ENCODE data around the gene RNPS1. TPM values are rescaled to one million over a fixed set of nuclear protein-coding genes. Genes with fewer than 3 reads are reported as not detected.
A peak's percentile ranks its signal among the peaks of the same experiment; 100 is the strongest.

Gene RNPS1
- total and polyA plus RNA-seq, 12 donors: 83.5 to 176 (median 110) TPM

- no peak overlapping the region for H3K4me3 ChIP-seq
- DNase-seq: no peak
- no peaks in the 10 kb centered on the region for H3K9me3 ChIP-seq (replicated peaks in 1 of 3)
- intact Hi-C loops (cut with DNase I): no loop called here
- TF ChIP-seq POLR2A (IDR thresholded peaks at IDR 0.05) (no peak), CTCF (IDR thresholded peaks at IDR 0.05) (no peak)
- H3K4me1 ChIP-seq (replicated peaks in 1 of 2): peaks cover 8 to 21% of the 10 kb centered on the region in 2 donors
- WGBS, 4 donors: 79 to 88% (median 85%) methylated on average over 3 to 23 of the region's 23 CpGs
- no peaks in the 10 kb centered on the region for H3K27me3 ChIP-seq
- no peak overlapping the region for H3K27ac ChIP-seq
- peaks cover 0 to 60% of the 10 kb centered on the region in 2 donors for H3K36me3 ChIP-seq (replicated peaks in 1 of 2)
Observed at GRCh38 chr16:2229632-2230250, 38.2 kb downstream of the RNPS1 start.

DNA sequence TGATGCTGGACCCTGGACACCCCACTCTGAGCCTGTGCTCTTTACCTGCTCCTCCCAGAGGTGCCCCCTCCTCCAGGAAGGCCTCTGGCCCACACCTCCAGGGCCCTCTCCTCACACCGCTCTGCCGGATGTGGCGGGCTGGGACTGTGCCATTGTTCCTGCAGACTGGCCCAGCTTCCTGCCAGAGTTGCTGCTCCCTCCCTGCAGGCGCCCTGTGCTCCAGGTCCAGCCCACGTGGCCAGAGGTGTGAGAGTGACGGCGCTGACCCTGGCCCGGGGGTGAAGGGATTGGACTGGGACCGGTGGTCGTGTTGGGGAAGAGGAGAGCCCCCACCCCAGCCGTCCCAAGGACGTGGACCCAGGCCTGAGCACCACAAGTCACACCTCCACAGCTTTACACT lies 38.8 kb downstream of the RNPS1 start:
- WGBS, 4 donors: 75 to 83% (median 78%) methylated on average over 4 to 12 of the region's 12 CpGs
- TF ChIP-seq CTCF (IDR thresholded peaks at IDR 0.05) (no peak), POLR2A (IDR thresholded peaks at IDR 0.05) (no peak)
- H3K27ac ChIP-seq: no peak overlapping the region
- intact Hi-C loops (cut with DNase I): no loop called here
- H3K4me3 ChIP-seq: no peak overlapping the region
- no peaks in the 10 kb centered on the region for H3K27me3 ChIP-seq
- peaks cover 0 to 53% of the 10 kb centered on the region in 2 donors for H3K36me3 ChIP-seq (replicated peaks in 1 of 2)
- no peaks in the 10 kb centered on the region for H3K9me3 ChIP-seq (replicated peaks in 1 of 3)
- DNase-seq: no peak
- peaks cover 14 to 28% of the 10 kb centered on the region in 2 donors for H3K4me1 ChIP-seq (replicated peaks in 1 of 2)

DNA sequence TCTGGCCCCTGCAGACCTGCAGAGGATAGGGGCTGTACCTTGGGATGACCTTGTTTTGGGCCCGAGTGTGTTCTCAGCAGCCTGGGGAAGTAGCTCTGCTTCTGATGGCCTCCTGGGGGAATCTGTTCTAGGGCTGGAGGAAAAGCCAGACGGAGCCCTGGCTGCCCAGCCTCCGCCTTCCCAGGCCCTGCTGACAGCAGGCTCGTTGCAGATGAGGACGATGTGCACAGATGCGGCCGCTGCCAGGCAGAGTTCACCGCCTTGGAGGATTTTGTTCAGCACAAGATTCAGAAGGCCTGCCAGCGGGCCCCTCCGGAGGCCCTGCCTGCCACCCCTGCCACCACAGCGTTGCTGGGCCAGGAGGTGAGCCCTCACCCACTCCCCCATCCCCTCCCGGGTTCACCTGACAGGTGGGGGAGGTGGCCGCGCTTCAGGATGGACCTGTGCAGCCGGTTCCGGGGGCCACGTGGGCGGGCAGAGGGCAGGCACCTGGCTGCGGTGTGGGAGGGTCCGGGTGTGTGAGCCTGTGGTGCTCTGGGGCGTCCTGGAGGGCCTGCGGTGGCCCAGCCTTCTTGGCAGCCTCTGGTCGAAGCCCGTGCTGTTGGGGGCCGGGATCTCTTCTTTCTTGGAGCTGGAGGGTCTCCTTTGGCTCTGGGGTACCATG lies 39.6 kb downstream of the RNPS1 start:
- intact Hi-C loops (cut with DNase I): no loop called here
- H3K9me3 ChIP-seq (replicated peaks in 1 of 3): no peaks in the 10 kb centered on the region
- H3K4me3 ChIP-seq: no peak overlapping the region
- peaks cover 0 to 45% of the 10 kb centered on the region in 2 donors for H3K36me3 ChIP-seq (replicated peaks in 1 of 2)
- H3K27ac ChIP-seq: no peak overlapping the region
- H3K27me3 ChIP-seq: no peaks in the 10 kb centered on the region
- TF ChIP-seq CTCF (IDR thresholded peaks at IDR 0.05) (no peak), POLR2A (IDR thresholded peaks at IDR 0.05) (no peak)
- H3K4me1 ChIP-seq (replicated peaks in 1 of 2): peaks cover 15 to 29% of the 10 kb centered on the region in 2 donors
- no peak for DNase-seq
- WGBS, 4 donors: 88 to 95% (median 91%) methylated on average over 14 to 25 of the region's 25 CpGs

- DNase-seq: no peak
- intact Hi-C loops (cut with DNase I): no loop called here
- H3K4me1 ChIP-seq (replicated peaks in 1 of 2): peaks cover 18 to 29% of the 10 kb centered on the region in 2 donors
- 87 to 96% (median 90%) methylated on average over 6 of the region's 6 CpGs for WGBS, 4 donors
- no peaks in the 10 kb centered on the region for H3K27me3 ChIP-seq
- no peaks in the 10 kb centered on the region for H3K9me3 ChIP-seq (replicated peaks in 1 of 3)
- H3K4me3 ChIP-seq: no peak overlapping the region
- no peak for TF ChIP-seq POLR2A (IDR thresholded peaks at IDR 0.05)
- no peak for TF ChIP-seq CTCF (IDR thresholded peaks at IDR 0.05)
- peak overlapping the region in 1 of 5 donors; percentile 19 for H3K27ac ChIP-seq
- peaks cover 0 to 32% of the 10 kb centered on the region in 2 donors for H3K36me3 ChIP-seq (replicated peaks in 1 of 2)
Observed at GRCh38 chr16:2226918-2227317, 41.0 kb downstream of the RNPS1 start.

All from adrenal gland (tissue), 12 donors.